SK-N-SH treated with all-trans-retinoic acid at 6 μM for 48 hours (cell line): ENCODE data around the gene FAAH.

ENCODE experiments used
- ATAC-seq: fragments of 200-7000 bp; cut with Tn5 transposase; 3 replicates; pipeline ENCODE4 v1.9.1; 2020; ENCODE audit warnings: mild to moderate bottlenecking, moderate library complexity
- ARNTL ChIP-seq: fragments of 450-650 bp; formaldehyde crosslinking; IDR thresholded peaks from 2 replicates; pipeline ENCODE4 v1.5.0; 2020; ENCODE audit warnings: low read depth, mild to moderate bottlenecking, moderate library complexity, borderline replicate concordance
- BACH2 ChIP-seq: fragments of 250-450 bp; sonication (Bioruptor Pico); IDR thresholded peaks from 2 replicates; pipeline ENCODE4 v1.9.0; 2021; ENCODE audit warnings: mild to moderate bottlenecking, borderline replicate concordance
- CREB5 ChIP-seq: fragments of 250-450 bp; sonication (Bioruptor Pico); IDR thresholded peaks from 2 replicates; pipeline ENCODE4 v1.5.1; 2020; ENCODE audit warnings: low read depth, mild to moderate bottlenecking, moderate library complexity
- CSDC2 ChIP-seq: fragments of 250-450 bp; sonication (Bioruptor Pico); IDR thresholded peaks from 2 replicates; pipeline ENCODE4 v1.5.0; 2020; ENCODE audit warnings: mild to moderate bottlenecking, moderate library complexity
- CSRNP3 ChIP-seq: fragments of 250-450 bp; sonication (Bioruptor Pico); IDR thresholded peaks from 2 replicates; pipeline ENCODE4 v1.5.1; 2021; ENCODE audit warnings: mild to moderate bottlenecking, moderate library complexity
- GLIS3 ChIP-seq: fragments of 250-450 bp; sonication (Bioruptor Pico); IDR thresholded peaks from 2 replicates; pipeline ENCODE4 v1.5.0; 2020; ENCODE audit warnings: mild to moderate bottlenecking, moderate library complexity
- ISL1 ChIP-seq: fragments of 250-450 bp; sonication (Bioruptor Pico); IDR thresholded peaks from 2 replicates; pipeline ENCODE4 v2.1.2; 2022; ENCODE audit warnings: mild to moderate bottlenecking, moderate library complexity
- OSR1 ChIP-seq: fragments of 250-450 bp; sonication (Bioruptor Pico); IDR thresholded peaks from 2 replicates; pipeline ENCODE4 v1.8.0; 2022; ENCODE audit warnings: moderate library complexity, mild to moderate bottlenecking, inconsistent platforms
- PATZ1 ChIP-seq: fragments of 250-450 bp; sonication (Bioruptor Pico); IDR thresholded peaks from 2 replicates; pipeline ENCODE4 v1.8.0; 2020; ENCODE audit warnings: mild to moderate bottlenecking, moderate library complexity, borderline replicate concordance
- POU6F1 ChIP-seq: fragments of 250-450 bp; sonication (Bioruptor Pico); IDR thresholded peaks from 2 replicates; pipeline ENCODE4 v1.8.0; 2021; ENCODE audit warnings: low read depth, mild to moderate bottlenecking, moderate library complexity, borderline replicate concordance
- PPARA ChIP-seq: fragments of 250-450 bp; sonication (Bioruptor Pico); IDR thresholded peaks from 2 replicates; pipeline ENCODE4 v1.5.0; 2020; ENCODE audit warnings: mild to moderate bottlenecking, borderline replicate concordance
- RARB ChIP-seq: fragments of 250-450 bp; sonication (Bioruptor Pico); IDR thresholded peaks from 2 replicates; pipeline ENCODE4 v1.8.0; 2021; ENCODE audit warnings: mild to moderate bottlenecking, moderate library complexity
- SNAI2 ChIP-seq: fragments of 250-450 bp; sonication (Bioruptor Pico); IDR thresholded peaks from 2 replicates; pipeline ENCODE4 v1.5.0; 2020; ENCODE audit warnings: mild to moderate bottlenecking, moderate library complexity
- TCF4 ChIP-seq: fragments of 250-450 bp; sonication (Bioruptor Pico); IDR thresholded peaks from 2 replicates; pipeline ENCODE4 v1.8.0; 2021; ENCODE audit warnings: mild to moderate bottlenecking, moderate library complexity, borderline replicate concordance
- TOX ChIP-seq: fragments of 250-450 bp; sonication (Bioruptor Pico); IDR thresholded peaks from 2 replicates; pipeline ENCODE4 v1.8.0; 2021; ENCODE audit warnings: mild to moderate bottlenecking, moderate library complexity, borderline replicate concordance
- TSHZ2 ChIP-seq: fragments of 250-450 bp; sonication (Bioruptor Pico); IDR thresholded peaks from 2 replicates; pipeline ENCODE4 v1.5.0; 2020; ENCODE audit warnings: mild to moderate bottlenecking, moderate library complexity
- ZC3H10 ChIP-seq: fragments of 250-450 bp; sonication (Bioruptor Pico); IDR thresholded peaks from 2 replicates; pipeline ENCODE4 v1.5.1; 2021; ENCODE audit warnings: mild to moderate bottlenecking, moderate library complexity
- ZFP3 ChIP-seq: fragments of 250-450 bp; sonication (Bioruptor Pico); IDR thresholded peaks from 2 replicates; pipeline ENCODE4 v1.5.0; 2020; ENCODE audit warnings: mild to moderate bottlenecking, moderate library complexity
- ZFP30 ChIP-seq: fragments of 450-650 bp; formaldehyde crosslinking; IDR thresholded peaks from 2 replicates; pipeline ENCODE4 v1.5.0; 2022; ENCODE audit warnings: mild to moderate bottlenecking, moderate library complexity
- ZNF565 ChIP-seq: fragments of 450-650 bp; formaldehyde crosslinking; conservative IDR thresholded peaks from 2 replicates; pipeline ENCODE4 v1.5.0; 2020; ENCODE audit warnings: low read depth, mild to moderate bottlenecking, moderate library complexity
- ZNF70 ChIP-seq: fragments of 450-650 bp; formaldehyde crosslinking; IDR thresholded peaks from 2 replicates; pipeline ENCODE4 v1.5.0; 2020; ENCODE audit warnings: mild to moderate bottlenecking, moderate library complexity
- ZNF8 ChIP-seq: fragments of 450-650 bp; formaldehyde crosslinking; IDR thresholded peaks from 2 replicates; pipeline ENCODE4 v1.5.0; 2020; ENCODE audit warnings: mild to moderate bottlenecking, moderate library complexity

FAAH gene

GRCh38 chr1:46411601-46412341 lies 17.7 kb downstream of the FAAH start:
- TF ChIP-seq TCF4 (CRISPR knock-in tag): no peak
- no peak for TF ChIP-seq ARNTL (CRISPR knock-in tag)
- no peak for TF ChIP-seq SNAI2
- TF ChIP-seq BACH2 (CRISPR knock-in tag): no peak
- TF ChIP-seq CREB5: no peak
- TF ChIP-seq ZFP3 (CRISPR knock-in tag): no peak
- no peak for TF ChIP-seq PPARA (CRISPR knock-in tag)
- no peak for TF ChIP-seq POU6F1 (CRISPR knock-in tag)
- no peak for TF ChIP-seq ISL1 (CRISPR knock-in tag)
- TF ChIP-seq ZFP30 (CRISPR knock-in tag): no peak
- ATAC-seq: no peak

GRCh38 chr1:46412893-46413595 lies 18.9 kb downstream of the FAAH start:
- peak; percentile 31; the same call in 2 of the 3 replicates for ATAC-seq
- no peak for TF ChIP-seq ISL1 (CRISPR knock-in tag)
- no peak for TF ChIP-seq TOX
- TF ChIP-seq ZC3H10 (CRISPR knock-in tag): no peak
- TF ChIP-seq ARNTL (CRISPR knock-in tag): no peak
- TF ChIP-seq PPARA (CRISPR knock-in tag): no peak
- no peak for TF ChIP-seq ZNF565 (CRISPR knock-in tag)
- TF ChIP-seq, all 23 proteins: peak for 0

DNA sequence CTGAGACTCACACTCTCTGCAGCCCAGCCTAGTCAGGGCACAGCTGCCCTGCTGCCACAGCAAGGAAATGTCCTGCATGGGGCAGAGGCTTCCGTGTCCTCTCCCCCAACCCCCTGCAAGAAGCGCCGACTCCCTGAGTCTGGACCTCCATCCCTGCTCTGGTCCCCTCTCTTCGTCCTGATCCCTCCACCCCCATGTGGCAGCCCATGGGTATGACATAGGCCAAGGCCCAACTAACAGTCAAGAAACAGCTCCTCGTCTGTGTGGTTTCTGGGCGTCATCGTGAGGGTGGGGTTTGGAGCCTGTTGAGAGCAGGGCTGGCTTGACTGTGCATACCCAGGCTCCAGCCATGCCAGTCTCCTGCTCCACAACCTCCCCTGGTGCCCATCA lies 19.5 kb downstream of the FAAH start:
- no peak for TF ChIP-seq SNAI2
- TF ChIP-seq CREB5: no peak
- TF ChIP-seq ZFP30 (CRISPR knock-in tag): no peak
- no peak for TF ChIP-seq TSHZ2 (CRISPR knock-in tag)
- no peak for TF ChIP-seq ARNTL (CRISPR knock-in tag)
- TF ChIP-seq POU6F1 (CRISPR knock-in tag): no peak
- no peak for TF ChIP-seq OSR1 (CRISPR knock-in tag)
- no peak for TF ChIP-seq GLIS3
- no peak for TF ChIP-seq TCF4 (CRISPR knock-in tag)
- TF ChIP-seq CSDC2 (CRISPR knock-in tag): no peak
- TF ChIP-seq ZNF8 (CRISPR knock-in tag): no peak
- TF ChIP-seq ZC3H10 (CRISPR knock-in tag): no peak
- TF ChIP-seq CSRNP3 (CRISPR knock-in tag): no peak
- no peak for TF ChIP-seq ISL1 (CRISPR knock-in tag)
- no peak for TF ChIP-seq ZNF70
- no peak for TF ChIP-seq ZNF565 (CRISPR knock-in tag)
- no peak for TF ChIP-seq PATZ1 (CRISPR knock-in tag)
- no peak for TF ChIP-seq PPARA (CRISPR knock-in tag)
- no peak for TF ChIP-seq RARB (CRISPR knock-in tag)
- ATAC-seq: peak; percentile 76
